HG03432 (cell line): ENCODE results near the gene CCDC200.
"Not testable (repeated sequence)": the region's sequence is repeated elsewhere in the genome, so short reads cannot be mapped to it uniquely, and the experiment has no call there.

Experiments used
- ATAC-seq: cut with Tn5 transposase; IDR thresholded peaks from one replicate; pipeline ENCODE4 v1.9.1; 2021; ENCODE audit warnings: mild to moderate bottlenecking, moderate library complexity; ENCODE audit not compliant: unreplicated experiment

The CCDC200 gene

DNA sequence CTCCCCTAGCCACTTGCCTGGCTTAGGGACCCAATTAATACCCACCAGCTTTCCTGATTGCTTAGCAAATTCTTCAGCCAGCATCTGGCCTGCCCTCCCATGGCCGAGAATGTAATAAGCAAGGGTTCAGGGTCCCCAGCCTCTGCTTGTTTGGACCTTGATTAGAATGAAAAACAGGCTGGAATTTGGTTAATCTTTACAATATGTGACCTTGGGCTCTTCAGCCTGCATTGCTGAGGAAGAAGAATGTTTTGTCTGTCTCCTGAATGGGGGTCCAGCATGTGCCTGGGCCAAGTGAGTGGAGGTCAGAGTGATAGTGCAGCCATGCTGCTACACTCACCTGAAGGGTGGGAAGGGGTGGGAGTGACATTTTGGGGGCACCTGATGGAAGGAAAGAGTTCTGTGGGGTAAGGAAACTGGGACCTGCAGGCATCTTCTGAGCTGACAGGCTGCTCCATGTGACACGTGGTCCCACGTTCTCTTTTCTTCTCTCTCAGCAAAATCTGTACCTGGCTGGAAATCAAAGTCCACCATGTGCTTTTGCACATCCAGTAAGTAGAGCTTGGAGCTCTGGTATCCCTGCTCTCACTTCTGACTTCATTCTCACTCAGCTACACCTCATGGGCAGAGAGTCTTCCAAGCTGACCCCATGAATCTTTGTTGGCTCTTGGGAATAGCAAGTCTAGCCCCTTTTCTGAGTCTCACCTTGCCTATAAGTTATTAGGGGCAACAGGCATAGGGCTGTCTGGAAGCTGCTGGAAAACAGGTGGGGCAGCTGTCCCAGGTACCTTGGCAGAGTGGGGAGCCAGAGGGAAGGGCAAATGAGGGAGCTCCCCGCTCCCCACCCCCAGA is 11.4 kb downstream of the CCDC200 start:
- ATAC-seq, result no peak

DNA sequence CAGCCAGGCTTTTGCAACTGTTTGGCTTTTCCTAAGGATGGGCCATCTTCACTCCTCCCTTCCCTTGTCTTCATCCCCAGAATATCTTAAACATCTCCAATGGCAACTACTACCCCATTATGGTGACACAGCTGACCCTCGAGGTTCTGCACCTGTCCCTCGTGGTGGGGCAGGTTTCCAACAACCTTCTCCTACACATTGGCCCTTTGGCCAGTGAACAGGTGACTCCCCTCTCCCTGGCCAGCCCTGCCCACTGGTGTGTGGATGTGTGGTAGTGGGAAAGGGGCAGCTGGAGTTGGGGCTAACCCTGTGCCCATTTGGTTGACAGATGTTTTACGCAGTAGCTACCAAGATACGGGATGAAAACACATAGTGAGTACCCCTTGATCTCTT is 12.1 kb downstream of the CCDC200 start:
- ATAC-seq, result no peak

DNA sequence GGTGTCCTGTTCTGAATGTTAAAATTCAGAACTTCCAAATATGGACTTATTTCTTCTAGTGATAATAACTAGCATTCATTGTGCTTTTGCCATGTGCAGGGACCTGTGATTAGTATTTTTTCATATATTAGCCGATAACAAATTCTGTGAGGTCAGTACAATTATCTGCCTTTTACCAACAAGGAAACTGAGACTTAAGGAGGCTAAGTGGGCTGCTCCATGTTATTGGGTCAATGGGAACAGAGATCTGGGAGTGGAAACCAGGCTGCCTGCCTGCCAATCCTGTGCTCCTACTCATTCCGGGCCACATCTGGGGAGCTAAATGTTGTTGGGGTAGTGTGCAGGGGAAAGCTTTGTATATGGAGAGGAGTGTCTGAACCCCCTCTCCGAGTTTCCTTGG is 13.1 kb downstream of the CCDC200 start:
- no peak for ATAC-seq

DNA sequence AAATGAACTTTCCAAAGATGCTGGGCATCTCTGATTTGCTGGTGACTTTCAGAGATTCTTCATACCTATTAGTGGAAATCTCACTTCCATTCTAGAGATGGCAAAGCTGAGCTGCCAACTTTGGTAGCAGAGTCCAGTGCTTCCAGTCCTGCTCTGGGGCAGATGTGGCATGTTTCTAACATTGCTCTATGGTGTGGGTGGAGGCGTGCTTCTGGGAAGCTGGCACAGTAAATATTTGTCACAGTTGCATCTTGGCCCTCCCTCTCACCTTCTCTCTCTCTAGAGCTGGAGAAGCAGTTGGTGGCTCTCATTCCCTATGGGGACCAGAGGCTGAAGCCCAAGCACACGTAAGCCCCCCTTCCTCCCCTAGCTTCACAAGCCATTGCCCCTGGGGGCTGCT is 14.9 kb downstream of the CCDC200 start:
- ATAC-seq, result no peak

DNA sequence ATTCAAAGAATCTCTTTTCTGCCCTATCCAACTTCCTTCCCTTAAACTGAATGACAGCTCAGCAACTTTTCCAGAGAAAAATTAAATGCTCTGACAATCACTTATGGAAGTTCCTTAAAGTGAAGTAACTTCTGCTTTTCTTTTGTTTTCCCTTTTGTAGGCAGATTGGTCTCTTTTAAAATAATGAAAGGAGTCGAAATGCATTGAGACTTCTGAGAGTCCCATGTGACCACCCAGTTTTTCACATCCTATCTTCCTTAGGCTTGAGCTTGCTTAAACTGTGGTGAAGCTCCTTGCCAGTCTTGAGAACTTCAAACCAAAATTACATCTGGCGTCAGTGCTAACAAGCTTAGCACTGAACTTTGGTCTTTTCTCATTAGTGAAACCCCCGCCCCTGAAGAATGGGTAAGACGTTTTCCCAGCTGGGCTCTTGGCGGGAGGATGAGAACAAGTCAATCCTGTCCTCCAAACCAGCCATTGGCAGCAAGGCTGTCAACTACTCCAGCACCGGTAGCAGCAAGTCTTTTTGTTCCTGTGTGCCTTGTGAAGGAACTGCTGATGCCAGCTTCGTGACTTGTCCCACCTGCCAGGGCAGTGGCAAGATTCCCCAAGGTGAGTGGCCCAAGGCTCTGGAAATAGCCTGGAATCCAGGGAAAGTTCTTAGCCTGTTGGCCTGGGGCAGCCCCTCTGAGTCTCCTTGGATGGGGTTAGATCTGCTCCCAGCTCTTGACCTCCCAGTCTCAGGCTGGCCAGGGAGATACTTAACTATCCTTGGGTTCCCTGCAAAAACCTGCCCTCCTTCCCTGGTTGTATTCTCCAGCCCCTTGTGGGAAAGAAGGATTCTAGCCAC is 15.6 kb downstream of the CCDC200 start:
- ATAC-seq, result no peak

DNA sequence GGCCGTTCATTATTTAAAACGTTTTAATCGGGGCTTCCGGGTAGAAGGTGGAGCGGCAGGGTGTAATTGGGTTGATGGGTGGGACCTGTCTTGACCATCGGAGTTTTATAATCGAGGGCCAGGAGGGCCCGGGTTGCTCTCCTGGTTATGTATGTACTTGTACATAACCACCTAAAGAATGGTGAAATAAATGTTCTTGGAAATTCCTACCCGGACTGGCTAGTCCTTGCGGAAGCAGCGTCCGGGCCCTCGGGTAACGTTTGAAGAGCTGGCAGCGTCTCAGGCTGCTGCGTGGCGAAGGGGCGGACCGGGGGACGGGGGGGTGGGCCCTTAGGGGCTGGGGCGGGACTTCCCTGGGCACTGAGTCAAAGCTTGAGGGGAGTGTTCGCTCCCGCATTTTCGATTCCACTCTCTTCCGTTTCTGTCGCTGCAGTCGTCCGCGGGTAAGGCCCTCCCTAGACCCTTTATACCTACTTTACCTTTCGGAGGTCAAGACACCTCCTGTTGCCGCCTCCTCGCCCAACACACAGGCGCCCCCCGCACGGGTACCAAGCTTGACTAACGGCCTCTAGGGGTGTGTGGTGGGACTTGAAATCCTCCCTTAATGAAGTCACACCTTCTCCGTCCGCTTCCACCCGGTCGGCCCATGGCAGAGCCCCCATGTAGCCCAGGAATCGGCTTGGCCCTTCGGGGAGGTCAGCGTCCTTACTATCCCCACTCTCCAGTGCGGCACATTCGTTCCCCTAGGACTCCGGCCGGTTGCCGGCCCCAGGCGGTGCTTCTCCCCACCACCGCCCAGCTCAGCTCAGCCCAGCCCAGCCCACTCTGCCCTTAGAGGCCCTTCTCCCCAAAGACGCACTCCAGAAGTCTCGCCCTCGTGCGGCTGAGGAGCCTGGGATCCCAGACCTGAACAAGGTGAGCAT is 16.7 kb downstream of the CCDC200 start, which contains the start of gene TMEM106A:
Gene TMEM106A, plus strand, starts transcription at position 396 of the 923 bp plus-strand sequence. CDS start 1,167 bp downstream, outside the sequence.
- peak; percentile 70 for ATAC-seq

DNA sequence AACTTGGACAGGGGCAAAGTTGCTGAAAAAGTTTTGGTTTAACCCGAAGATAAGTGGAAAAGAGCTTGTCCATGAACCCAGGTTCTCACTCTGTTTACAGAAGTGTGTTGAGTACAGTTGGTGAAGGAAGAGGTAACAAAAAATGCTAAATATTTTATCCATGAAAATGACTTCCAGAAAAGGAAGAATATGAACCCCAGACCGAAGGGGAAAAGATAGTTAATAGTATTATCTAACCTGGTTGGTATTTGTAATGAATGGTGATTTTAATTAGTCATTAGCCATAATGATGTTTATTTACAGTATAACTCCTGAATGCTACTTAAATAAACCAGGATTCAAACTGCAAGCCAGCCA is 17.3 kb downstream of the CCDC200 start:
- no peak for ATAC-seq

DNA sequence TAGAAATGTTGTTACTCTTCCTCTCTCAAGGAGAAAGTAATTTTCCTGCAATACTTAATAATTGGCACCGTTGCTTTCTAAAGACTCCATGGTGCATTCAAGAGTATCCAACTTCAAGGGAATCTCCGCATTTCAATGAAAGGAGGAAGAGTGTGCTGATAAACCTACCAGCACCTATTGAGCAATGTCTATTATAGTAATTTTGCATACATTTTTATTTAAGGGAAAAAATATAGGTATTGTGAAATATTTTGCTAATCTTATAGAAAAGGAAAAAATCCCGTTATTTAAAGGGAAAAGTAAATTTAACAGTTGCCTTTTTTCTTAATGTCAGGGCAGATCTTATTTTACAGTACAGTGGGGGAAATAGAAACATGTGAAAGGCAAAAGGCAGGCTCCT is 17.8 kb downstream of the CCDC200 start:
- no peak for ATAC-seq

DNA sequence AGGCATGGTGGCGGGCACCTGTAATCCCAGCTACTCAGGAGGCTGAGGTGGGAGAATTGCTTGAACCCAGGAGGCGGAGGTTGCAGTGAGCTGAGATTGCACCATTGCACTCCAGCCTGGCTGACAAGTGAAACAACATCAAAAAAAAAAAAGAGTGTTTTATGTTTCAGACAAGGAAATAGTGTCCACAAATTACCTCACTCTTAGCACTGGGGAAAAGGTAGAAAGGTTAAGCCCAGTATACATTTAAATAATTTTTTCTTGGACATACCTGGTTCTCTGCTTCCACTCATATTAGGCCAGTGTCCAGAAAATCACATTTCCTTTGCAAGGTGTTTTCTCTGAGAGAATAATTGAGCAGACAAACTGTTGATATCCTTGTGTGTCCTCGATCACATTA is 25.4 kb downstream of the CCDC200 start:
- ATAC-seq, result not testable (repeated sequence)

DNA sequence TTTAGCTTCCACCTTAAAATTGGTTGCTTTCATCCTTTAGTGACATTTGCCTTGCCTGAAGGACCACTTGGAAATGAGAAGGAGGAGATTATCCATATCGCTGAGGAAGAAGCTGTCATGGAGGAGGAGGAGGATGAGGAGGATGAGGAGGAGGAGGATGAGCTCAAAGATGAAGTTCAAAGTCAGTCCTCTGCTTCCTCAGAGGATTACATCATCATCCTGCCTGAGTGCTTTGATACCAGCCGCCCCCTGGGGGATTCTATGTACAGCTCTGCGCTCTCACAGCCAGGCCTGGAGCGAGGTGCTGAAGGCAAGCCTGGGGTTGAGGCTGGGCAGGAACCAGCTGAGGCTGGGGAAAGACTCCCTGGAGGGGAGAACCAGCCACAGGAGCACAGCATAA is 28.3 kb downstream of the CCDC200 start:
- no peak for ATAC-seq

DNA sequence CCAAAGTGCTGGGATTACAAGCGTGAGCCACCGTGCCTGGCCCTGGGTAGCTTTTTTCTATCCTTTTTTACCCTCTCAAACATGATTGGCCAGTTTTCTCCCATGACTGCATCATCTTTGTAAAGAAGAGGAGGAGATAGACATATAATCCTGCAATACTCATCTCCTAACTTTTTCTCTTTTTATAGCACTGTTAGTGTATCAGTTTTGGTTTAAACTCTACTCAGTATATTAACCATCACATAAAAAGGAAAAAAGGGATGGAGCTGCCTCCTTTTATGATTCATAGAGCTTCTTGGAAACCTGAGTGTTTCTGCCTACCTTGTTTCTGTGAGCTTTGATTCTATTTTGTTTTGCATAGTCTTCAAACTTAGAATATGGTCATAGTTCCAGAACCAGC is 28.8 kb downstream of the CCDC200 start:
- no peak for ATAC-seq

DNA sequence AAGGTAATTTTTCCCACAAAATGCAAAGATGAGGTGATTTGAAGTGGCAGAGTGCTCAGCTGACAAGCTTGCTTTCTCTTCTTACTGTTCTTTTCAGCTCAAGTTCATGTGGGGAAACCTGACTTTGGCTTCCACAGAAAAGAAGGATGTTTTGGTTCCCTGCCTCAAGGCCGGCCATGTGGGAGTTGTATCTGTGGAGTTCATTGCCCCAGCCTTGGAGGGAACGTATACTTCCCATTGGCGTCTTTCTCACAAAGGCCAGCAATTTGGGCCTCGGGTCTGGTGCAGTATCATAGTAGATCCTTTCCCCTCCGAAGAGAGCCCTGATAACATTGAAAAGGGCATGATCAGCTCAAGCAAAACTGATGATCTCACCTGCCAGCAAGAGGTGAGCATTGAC is 35.2 kb downstream of the CCDC200 start:
- ATAC-seq, result no peak

DNA sequence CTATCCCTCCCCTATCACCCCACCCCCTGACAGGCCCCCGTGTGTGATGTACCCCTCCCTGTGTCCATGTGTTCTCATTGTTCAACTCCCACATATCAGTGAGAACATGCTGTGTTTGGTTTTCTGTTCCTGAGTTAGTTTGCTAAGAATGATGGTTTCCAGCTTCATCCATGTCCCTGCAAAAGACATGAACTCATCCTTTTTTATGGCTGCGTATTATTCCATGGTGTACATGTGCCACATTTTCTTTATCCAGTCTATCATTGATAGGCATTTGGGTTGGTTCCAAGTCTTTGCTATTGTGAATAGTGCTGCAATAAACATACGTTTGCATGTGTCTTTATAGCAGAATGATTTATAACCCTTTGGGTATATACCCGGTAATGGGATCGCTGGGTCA is 41.8 kb downstream of the CCDC200 start:
- ATAC-seq, result not testable (repeated sequence)

DNA sequence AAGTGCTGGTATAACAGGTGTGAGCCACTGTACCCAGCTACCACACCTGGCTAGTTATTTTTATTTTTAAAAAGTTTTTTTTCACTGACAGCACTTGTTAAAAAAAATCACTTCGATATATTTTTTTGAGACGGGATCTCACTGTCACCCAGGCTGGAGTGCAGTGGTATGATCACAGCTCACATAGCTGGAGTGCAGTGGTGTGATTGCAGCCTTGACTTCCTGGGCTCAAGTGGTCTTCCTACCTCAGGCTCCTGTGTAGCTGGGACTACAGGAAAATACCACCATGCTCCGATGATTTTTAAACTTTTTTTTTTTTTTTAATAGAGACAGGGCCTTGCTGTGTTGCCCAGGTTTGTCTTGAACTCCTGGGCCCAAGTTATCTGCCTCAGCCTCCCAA is 44.5 kb downstream of the CCDC200 start:
- ATAC-seq, result no peak

DNA sequence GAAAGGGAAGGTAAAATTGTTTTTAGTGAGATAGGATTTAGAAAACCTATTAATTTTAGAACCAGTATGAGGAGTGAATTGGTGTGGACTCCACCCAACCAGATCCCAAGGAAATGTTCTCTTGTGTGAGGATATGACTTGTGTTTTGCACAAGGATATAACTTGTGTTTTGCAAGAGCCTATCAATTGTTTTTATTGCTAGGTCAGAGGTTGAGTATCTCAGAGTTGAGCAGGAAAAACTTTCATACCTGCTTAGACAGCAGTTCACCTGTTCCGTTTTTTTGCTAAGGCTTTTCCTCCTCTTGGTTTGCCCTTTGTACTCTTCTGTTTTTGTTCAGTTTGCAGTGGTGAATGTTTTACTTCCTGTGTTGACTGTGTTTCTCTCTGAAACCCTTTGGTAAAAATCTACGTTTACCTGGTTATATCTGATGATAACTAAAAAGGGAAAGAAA is 52.3 kb downstream of the CCDC200 start:
- ATAC-seq, result no peak

DNA sequence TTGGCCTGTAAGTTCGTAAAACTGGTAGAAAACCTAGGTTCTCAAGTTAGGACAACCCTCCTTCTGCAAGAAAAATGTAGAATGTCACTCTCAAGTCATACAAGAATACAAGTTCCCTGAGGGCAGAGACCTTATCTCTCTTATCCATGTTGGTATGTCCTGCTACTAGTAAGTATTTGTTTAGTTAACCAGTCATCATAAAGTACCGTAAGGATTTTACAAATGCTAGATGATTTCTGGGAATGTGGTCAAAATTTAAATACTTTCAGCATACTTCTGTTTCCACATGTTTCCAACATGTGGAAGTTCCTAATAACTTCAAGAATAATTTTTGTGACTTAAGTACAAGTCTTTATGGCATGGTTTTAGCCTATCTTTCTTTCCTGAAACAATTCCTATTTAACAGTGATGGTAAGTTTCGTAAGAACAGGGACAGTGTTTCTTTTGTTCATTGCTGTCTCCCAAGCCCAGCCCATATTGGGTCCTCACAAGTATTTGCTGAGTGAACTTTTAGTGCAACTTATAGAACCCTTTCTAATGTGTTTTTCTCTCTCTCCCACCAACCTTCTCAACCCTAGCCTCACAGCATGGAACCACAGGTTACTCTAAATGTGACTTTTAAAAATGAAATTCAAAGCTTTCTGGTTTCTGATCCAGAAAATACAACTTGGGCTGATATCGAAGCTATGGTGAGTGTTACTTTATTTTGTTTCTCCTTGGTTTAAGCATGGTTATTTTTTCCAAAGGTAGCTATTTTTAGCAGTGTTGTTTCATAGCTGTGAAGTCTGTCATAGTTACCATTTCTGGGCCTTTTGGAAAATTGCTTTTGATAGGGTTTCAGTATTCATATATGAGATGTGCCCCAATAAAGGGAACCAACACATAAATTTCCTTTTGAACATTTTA is 53.0 kb downstream of the CCDC200 start:
- no peak for ATAC-seq

DNA sequence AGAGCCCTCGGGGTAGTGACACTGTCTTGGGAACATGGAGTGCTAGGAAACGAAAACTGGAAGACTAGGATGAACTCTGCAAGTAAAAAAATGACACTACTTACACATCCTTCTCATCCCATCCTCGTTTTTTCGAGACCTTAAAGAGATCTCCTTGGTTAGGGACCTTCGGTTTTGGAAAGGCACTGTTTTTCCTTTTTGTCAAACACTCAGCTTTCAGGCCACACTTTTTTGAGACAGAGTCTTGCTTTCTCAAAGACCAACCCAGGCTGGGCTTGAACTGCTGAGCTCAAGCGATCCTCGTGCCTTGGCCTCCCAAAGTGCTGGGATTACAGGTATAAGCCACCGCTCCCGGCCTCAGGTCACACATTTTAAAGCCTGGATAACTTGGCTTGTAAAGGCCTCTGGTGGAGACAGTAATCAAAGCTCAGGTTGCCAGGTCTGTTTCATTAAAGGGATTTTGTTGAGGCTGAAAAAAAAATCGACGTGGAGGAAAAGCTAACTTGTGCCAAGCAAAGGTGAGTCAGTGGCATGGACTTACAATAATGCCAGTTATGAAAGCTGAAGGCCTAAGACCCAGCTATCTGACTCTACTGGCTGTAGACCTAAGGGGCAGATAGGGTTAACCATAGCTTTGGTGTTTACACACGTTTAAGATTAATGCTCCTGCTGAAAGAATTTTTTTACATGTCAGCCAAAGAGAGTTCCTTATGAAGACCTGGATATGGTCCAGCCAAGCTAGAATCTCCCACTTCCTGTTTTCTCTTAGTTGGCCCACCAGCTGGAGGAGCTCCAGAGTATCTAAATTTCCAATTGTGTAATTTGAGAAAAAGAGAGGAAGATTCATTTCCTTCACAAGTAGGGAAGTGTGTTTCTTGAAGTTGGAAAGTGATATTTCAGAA is 56.6 kb downstream of the CCDC200 start:
- ATAC-seq, result no peak
